ENCODE measurements around the gene SLFN14. TPM values are rescaled to one million over a fixed set of nuclear protein-coding genes. Genes with fewer than 3 reads are reported as not detected.

The SLFN14 gene
- total and polyA plus RNA-seq, 2 experiments from 2014 or later = 0.10 TPM; not detected in 1

GRCh38 chr17:35605678-35606077 lies 45.1 kb upstream of the SLFN14 start (continued):
- TF ChIP-seq ETS1 (IDR thresholded peaks at IDR 0.05) = no peak
- TF ChIP-seq CREB1 (CRISPR knock-in tag; IDR thresholded peaks at IDR 0.05; ENCODE audit: low read depth) = no peak

DNA sequence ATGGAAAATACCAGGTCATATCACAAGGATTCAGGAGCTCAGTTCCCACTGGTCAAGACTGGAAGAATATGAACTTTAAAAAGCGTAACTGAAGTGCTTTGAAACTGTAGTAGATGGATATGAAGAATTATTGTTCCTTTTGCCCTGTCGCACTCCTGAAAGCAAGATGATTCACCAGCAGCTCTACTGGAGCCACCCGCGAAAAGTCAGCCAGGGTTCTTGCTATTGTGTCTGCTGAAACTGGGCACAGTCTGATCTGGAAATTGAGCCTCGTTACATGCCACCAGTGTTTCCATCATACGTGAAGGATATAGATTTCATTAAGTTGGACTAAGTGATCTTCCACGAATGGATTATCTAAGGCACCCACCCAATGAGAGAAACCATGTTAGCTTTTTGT lies 43.1 kb upstream of the SLFN14 start:
- H3K4me3 Mint-ChIP-seq = no peak overlapping the region
- Histone ChIP-seq H3K36me3 (ENCODE audit: insufficient read depth) (peaks cover 25% of the 10 kb centered on the region), H2AFZ (no peak overlapping the region), H3K4me2 (no peak overlapping the region), H3F3A (replicated peaks; ENCODE audit: low read depth) (no peaks in the 10 kb centered on the region), H3K79me2 (replicated peaks; ENCODE audit: insufficient read depth) (peaks cover 15% of the 10 kb centered on the region), H3K27ac (ENCODE audit: low read depth) (no peak overlapping the region), H3K4me1 (ENCODE audit: insufficient read depth) (no peaks in the 10 kb centered on the region), H4K20me1 (replicated peaks; ENCODE audit: insufficient read depth) (peaks cover 3% of the 10 kb centered on the region; the same call in 1 of the 2 replicates), H3K4me3 (no peak overlapping the region), H3K9me2 (ENCODE audit: insufficient read depth) (no peaks in the 10 kb centered on the region), H3K27me3 (ENCODE audit: insufficient read depth) (no peaks in the 10 kb centered on the region)
- no peaks in the 10 kb centered on the region for H3K4me1 Mint-ChIP-seq
- peaks cover 58% of the 10 kb centered on the region for H3K36me3 Mint-ChIP-seq (ENCODE audit: low read depth)
- no peak overlapping the region for H3K27ac Mint-ChIP-seq
- peaks cover 6% of the 10 kb centered on the region for H3K27me3 Mint-ChIP-seq (ENCODE audit: insufficient read depth, low read depth, poor library complexity)
- no peak for ATAC-seq
- H3K9me3 Mint-ChIP-seq = no peaks in the 10 kb centered on the region
- no peak for DNase-seq (ENCODE audit: low spot score)
- TF ChIP-seq JUNB (IDR thresholded peaks at IDR 0.05; ENCODE audit: unreplicated experiment) (no peak), EZH2 (IDR thresholded peaks at IDR 0.05; ENCODE audit: low read depth, unreplicated experiment) (no peak), ETS1 (IDR thresholded peaks at IDR 0.05) (no peak), POLR2AphosphoS5 (IDR thresholded peaks at IDR 0.05; ENCODE audit: low read depth) (no peak), ZNF462 (CRISPR knock-in tag; IDR thresholded peaks at IDR 0.05) (no peak), STAT1 (IDR thresholded peaks at IDR 0.05; ENCODE audit: unreplicated experiment) (no peak), NANOG (IDR thresholded peaks at IDR 0.05; ENCODE audit: borderline replicate concordance) (no peak), CREB1 (CRISPR knock-in tag; IDR thresholded peaks at IDR 0.05; ENCODE audit: low read depth) (no peak), ZNF114 (CRISPR knock-in tag; IDR thresholded peaks at IDR 0.05) (no peak), REST (IDR thresholded peaks at IDR 0.05; ENCODE audit: unreplicated experiment) (no peak), ZNF331 (CRISPR knock-in tag; IDR thresholded peaks at IDR 0.05; ENCODE audit: low read depth) (no peak)
- TF ChIP-seq, protein P1, sequence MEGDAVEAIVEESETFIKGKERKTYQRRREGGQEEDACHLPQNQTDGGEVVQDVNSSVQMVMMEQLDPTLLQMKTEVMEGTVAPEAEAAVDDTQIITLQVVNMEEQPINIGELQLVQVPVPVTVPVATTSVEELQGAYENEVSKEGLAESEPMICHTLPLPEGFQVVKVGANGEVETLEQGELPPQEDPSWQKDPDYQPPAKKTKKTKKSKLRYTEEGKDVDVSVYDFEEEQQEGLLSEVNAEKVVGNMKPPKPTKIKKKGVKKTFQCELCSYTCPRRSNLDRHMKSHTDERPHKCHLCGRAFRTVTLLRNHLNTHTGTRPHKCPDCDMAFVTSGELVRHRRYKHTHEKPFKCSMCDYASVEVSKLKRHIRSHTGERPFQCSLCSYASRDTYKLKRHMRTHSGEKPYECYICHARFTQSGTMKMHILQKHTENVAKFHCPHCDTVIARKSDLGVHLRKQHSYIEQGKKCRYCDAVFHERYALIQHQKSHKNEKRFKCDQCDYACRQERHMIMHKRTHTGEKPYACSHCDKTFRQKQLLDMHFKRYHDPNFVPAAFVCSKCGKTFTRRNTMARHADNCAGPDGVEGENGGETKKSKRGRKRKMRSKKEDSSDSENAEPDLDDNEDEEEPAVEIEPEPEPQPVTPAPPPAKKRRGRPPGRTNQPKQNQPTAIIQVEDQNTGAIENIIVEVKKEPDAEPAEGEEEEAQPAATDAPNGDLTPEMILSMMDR (conservative IDR thresholded peaks at IDR 0.05; ENCODE audit: low read depth in 2 of 2) = no peak
